HG03354 (cell line): Measurements from ENCODE around the gene XPNPEP1.

Experiments used
- ATAC-seq: cut with Tn5 transposase; IDR thresholded peaks from one replicate; pipeline ENCODE4 v1.9.1; 2021; ENCODE audit warnings: mild to moderate bottlenecking; ENCODE audit not compliant: unreplicated experiment, poor library complexity, severe bottlenecking

The XPNPEP1 gene

GRCh38 chr10:109922976-109923921 lies at the start of gene XPNPEP1:
Gene XPNPEP1 (minus strand): TSS chr10:109923511. CDS start chr10:109923433, 78 bp downstream.
- ATAC-seq, result peak; percentile 96

DNA sequence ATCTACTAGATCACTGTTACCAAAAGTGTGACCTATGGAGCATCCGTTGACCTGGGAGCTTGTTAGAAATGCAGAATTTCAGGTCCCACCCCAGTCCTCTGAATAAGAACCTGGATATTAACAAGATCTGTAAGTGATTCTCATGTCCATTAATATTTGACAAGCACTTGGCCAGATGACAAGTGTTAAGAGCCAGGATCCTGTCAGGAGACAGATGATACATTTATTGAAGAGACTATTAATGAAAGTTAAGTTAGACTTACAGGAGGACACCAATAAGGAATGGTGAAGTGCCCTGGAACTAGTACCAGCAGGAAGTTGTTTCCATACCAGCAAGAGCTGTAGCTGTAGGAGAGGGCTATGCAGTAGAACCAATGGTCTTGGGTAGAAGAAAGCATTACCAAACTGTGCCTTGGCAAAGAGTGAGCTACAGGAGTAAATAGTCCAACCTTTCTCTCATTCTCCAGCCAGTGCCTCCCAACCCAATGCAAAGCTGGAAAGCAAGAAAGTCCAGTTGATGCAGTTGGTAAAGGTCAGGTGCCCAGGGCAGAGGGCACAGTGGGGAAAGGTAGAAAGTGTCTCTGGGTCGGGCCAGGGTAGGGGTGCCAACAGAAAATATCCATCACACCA lies 49.2 kb upstream of the XPNPEP1 start:
- no peak for ATAC-seq

- ATAC-seq, result no peak
These were observed 48.3 kb upstream of the XPNPEP1 start for GRCh38 chr10:109971634-109972033.

- ATAC-seq, result no peak
These were observed 46.5 kb upstream of the XPNPEP1 start for GRCh38 chr10:109969760-109970346.

DNA sequence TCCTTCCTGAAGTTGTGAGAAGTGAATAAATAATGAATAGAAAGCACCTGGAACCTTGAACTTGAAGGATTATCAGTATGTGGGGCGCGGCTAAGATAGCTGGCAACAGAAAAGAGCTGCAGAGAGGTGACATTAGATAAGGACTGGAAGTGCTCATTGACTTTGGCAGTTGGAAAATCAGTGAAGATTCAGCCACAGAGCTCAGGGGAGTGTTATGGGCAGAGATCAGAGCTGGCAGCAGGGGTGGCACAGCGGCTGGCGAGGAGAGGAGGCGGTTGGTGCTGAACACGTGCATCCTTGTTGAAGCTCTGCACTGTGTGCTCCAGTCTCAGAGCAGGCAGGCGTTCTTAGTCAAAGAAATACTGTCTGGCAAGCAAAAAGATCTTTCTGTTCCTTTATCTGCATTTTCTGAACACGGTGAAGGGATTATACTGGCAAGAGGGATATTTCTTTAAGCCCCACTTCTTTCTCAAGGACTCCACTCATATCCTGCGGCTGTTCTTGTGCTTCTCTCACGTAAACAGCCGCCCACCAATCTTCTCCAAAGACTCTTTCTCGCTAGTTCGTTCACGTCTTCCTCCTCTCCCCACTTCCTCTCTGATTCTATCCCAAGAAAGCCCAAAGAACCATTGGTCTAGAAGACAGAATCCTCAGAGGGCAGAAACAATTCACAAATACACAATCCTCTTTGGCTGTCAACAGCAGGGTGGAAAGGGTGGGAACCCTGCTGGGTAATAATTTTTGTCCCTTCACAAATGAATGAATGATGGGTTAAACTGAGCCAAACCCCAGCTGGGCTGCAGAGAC lies 45.8 kb upstream of the XPNPEP1 start:
- no peak for ATAC-seq

GRCh38 chr10:109967739-109968088 lies 44.4 kb upstream of the XPNPEP1 start:
- ATAC-seq, result no peak

- no peak for ATAC-seq
These were observed 43.8 kb upstream of the XPNPEP1 start for GRCh38 chr10:109966961-109967738.

DNA sequence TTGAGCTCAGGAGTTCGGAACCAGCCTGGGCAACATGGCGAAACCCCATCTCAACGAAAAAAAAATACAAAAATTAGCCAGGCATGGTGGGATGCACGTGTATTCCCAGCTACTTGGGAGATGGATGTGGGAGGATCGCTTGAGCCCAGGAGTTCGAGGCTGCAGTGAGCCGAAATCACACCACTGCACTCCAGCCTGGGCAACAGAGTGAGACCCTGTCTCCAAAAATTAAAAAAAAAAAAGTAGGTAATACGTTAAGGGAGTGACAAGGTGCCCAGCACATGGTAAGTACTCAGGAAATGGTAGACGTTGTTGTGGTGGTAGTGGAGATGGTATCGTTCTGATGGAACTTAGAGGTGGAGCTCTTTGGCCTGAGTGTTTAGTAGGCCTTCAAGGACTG lies 41.0 kb upstream of the XPNPEP1 start:
- no peak for ATAC-seq

DNA sequence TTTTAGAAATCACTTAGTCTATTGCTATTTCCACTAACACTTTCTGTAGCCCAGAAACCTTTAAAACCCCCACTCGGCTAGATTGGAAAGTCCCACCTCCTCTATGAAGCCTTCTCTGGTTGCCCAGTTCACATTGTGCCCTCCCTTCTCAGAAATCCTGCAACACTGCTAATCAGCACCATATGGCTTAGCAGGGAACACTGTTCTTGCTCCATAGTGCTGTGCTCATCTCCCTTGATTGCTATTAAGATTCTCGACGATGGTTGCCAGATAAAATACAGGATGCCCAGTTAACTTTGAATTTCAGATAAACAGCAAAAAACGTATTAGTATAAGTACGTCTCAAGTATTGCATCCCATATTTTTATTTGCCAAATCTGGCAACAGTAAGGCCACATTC lies 40.1 kb upstream of the XPNPEP1 start:
- no peak for ATAC-seq

DNA sequence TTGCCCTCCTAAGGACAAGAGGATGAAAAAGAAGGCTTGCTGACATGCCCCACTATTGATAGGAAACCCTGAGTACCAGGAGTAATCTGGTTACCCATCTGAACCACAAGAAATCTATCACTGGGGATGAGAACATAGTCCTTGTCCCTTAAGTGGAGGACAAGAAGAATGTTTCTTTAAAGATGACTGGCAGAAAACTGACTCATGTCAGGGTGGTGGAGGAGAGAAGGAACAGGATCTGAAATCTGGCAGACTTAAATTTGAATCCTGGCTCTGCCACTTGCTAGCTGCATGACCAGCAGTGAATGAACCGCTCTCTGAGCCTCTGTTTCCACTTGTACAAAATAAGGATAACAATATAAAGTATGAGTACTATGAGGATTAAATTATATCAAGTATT lies 38.9 kb upstream of the XPNPEP1 start:
- ATAC-seq, result no peak

- no peak for ATAC-seq
These were observed 38.1 kb upstream of the XPNPEP1 start for GRCh38 chr10:109961174-109962001.

GRCh38 chr10:109960682-109961081 lies 37.4 kb upstream of the XPNPEP1 start:
- no peak for ATAC-seq

DNA sequence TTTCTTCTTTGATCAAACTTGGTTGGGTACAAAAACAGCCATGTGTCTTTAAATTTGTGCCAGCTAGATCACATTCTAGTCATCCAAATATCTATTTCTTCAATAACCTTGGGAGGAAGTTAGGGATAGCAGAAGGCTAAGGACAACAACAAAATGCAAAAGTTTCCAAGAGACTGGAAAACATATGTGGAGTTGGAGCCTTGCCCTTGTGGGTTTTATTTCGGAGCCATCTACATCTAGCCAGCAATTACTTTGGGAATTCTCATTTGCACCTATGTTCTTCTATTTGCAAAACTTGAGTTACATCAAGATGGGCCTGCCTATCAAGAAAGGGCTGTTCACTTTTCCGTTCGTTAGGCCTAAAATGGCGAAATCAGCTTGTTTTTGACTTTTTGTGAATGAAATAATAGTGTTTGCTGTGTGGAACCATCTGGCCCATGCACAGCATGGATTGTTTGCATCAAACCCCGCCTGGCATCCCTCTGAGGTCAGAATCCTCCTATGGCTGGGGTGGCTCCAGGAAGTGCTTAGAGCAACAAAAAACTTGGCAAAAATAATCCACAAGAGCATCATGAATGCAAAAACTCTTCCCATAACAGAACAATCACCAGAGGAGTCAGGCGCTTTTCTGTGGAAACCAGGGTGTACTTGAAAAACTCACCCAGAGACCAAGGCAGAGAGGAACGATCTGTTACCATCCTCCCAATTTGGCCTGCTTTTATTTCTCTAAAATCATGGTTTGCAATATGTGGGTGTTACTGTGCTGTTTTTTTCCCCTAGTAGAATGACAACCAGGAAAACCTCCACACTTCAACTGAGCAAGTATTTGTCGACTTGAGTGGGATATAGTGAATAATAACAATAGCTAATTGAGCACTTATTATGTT lies 36.2 kb upstream of the XPNPEP1 start:
- no peak for ATAC-seq

DNA sequence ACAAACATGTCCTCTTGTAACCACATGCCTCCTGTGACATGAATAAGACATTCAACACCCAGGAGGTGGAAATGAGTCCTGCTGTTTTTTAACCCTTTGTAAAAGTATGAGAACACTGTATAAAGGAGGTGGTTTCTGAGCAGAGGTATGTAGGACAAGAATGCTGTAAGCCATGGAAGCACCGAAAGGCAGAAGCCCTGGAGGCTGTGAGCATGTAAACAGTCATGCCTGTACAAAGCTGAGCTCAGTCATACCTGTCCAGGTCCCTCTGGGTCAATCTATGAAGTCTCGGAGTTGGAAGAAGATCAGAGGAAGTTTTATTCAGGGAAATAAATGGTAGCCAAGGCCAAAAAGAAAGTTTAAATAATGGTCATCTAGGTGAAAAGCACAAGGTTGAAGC lies 34.7 kb upstream of the XPNPEP1 start:
- no peak for ATAC-seq

GRCh38 chr10:109957092-109957797 lies 33.9 kb upstream of the XPNPEP1 start:
- peak; percentile 93 for ATAC-seq

- ATAC-seq, result peak; percentile 90
These were observed 33.3 kb upstream of the XPNPEP1 start for GRCh38 chr10:109956454-109957091.
